CD14-positive monocyte (primary cell): ENCODE results near the gene ABHD3. TPM values are rescaled to one million over a fixed set of nuclear protein-coding genes. Genes with fewer than 3 reads are reported as not detected.

Experiments used
- DNase-seq, 3 donors: peaks; one replicate each; pipeline ENCODE4 v3.0.0-alpha.2; 2011 to 2022
- H2AFZ ChIP-seq: 2 replicates; pipeline ENCODE4 v1.6.0; 2012; ENCODE audit warnings: mild to moderate bottlenecking, low read depth, low read length, inconsistent platforms; ENCODE audit not compliant: insufficient read depth, poor library complexity, severe bottlenecking
- H3K27ac ChIP-seq, 2 donors: 1 replicate in 1 of 2; 2 replicates in 1 of 2; pipeline ENCODE4 v1.5.1; 2012 to 2013; ENCODE audit warnings: low read length in 2 of 2, control low read depth in 1 of 2, inconsistent platforms in 1 of 2, low read depth in 1 of 2, mild to moderate bottlenecking in 1 of 2
- H3K27me3 ChIP-seq, 2 donors: one replicate each; pipeline versions ENCODE4 v1.6.0 to v1.6.1; 2011 to 2013; ENCODE audit warnings: low read length in 2 of 2; ENCODE audit not compliant: control insufficient read depth in 2 of 2, insufficient read depth in 2 of 2
- H3K36me3 ChIP-seq, 2 donors: replicated peaks in 1 of 2; 1 replicate in 1 of 2; 2 replicates in 1 of 2; pipeline versions ENCODE4 v1.5.1 to v1.6.1; 2012 to 2013; ENCODE audit warnings: low read length in 2 of 2, control low read depth in 1 of 2, inconsistent platforms in 1 of 2, mild to moderate bottlenecking in 1 of 2; ENCODE audit not compliant: insufficient read depth in 2 of 2, control insufficient read depth in 1 of 2
- H3K4me1 ChIP-seq, 2 donors: 1 replicate in 1 of 2; 2 replicates in 1 of 2; pipeline versions ENCODE4 v1.5.1 to v1.6.1; 2012 to 2013; ENCODE audit warnings: low read length in 2 of 2, control low read depth in 1 of 2, inconsistent platforms in 1 of 2, mild to moderate bottlenecking in 1 of 2, moderate library complexity in 1 of 2; ENCODE audit not compliant: insufficient read depth in 2 of 2, control insufficient read depth in 1 of 2
- H3K4me2 ChIP-seq: replicated peaks from 2 replicates; pipeline ENCODE3; 2012; ENCODE audit warnings: low read length, moderate library complexity, mild to moderate bottlenecking; ENCODE audit not compliant: poor library complexity, severe bottlenecking; ENCODE audit errors: extremely low read depth
- H3K4me3 ChIP-seq, 3 experiments: fragments of 200-600 bp in 1 of 3; sonication (generic) in 1 of 3; replicated peaks in 1 of 3; 1 replicate in 2 of 3; 2 replicates in 1 of 3; pipeline ENCODE4 v1.5.1; 2011 to 2013; ENCODE audit warnings: low read length in 3 of 3, mild to moderate bottlenecking in 3 of 3, control low read depth in 2 of 3, low read depth in 2 of 3, inconsistent platforms in 1 of 3, moderate library complexity in 1 of 3
- H3K79me2 ChIP-seq: 2 replicates; pipeline ENCODE4 v1.6.0; 2012; ENCODE audit warnings: mild to moderate bottlenecking, control low read depth, inconsistent platforms, low read length, moderate library complexity; ENCODE audit not compliant: insufficient read depth
- H3K9ac ChIP-seq: 2 replicates; pipeline ENCODE4 v1.6.0; 2017; ENCODE audit warnings: low read length, mild to moderate bottlenecking; ENCODE audit not compliant: insufficient read depth, poor library complexity, severe bottlenecking
- H3K9me3 ChIP-seq, 2 donors: replicated peaks in 1 of 2; 1 replicate in 1 of 2; 2 replicates in 1 of 2; pipeline versions ENCODE4 v1.5.1 to v1.6.1; 2012 to 2013; ENCODE audit warnings: low read length in 2 of 2, control low read depth in 1 of 2; ENCODE audit not compliant: control insufficient read depth in 1 of 2, insufficient read depth in 1 of 2
- H4K20me1 ChIP-seq: 2 replicates; pipeline ENCODE4 v1.6.0; 2012; ENCODE audit warnings: mild to moderate bottlenecking, low read length, control low read depth, moderate library complexity; ENCODE audit not compliant: insufficient read depth
- H3K27ac Mint-ChIP-seq, 7 donors: one replicate each; pipeline ENCODE4 v1.8.0; 2020; ENCODE audit warnings: mild to moderate bottlenecking in 7 of 7, mixed read lengths in 7 of 7, moderate library complexity in 6 of 7, inconsistent platforms in 2 of 7
- H3K27me3 Mint-ChIP-seq, 3 donors: one replicate each; pipeline ENCODE4 v1.8.0; 2021 to 2022; ENCODE audit warnings: low read depth in 3 of 3, mild to moderate bottlenecking in 3 of 3, mixed read lengths in 3 of 3, moderate library complexity in 3 of 3, inconsistent platforms in 1 of 3
- H3K36me3 Mint-ChIP-seq, 2 donors: one replicate each; pipeline ENCODE4 v1.8.0; 2020; ENCODE audit warnings: mixed read lengths in 2 of 2, inconsistent platforms in 1 of 2, mild to moderate bottlenecking in 1 of 2
- H3K4me1 Mint-ChIP-seq: one replicate; pipeline ENCODE4 v1.8.0; 2020; ENCODE audit warnings: mild to moderate bottlenecking, mixed read lengths
- H3K4me3 Mint-ChIP-seq, 2 donors: one replicate each; pipeline ENCODE4 v1.8.0; 2020; ENCODE audit warnings: mild to moderate bottlenecking in 2 of 2, mixed read lengths in 2 of 2, moderate library complexity in 1 of 2
- H3K9me3 Mint-ChIP-seq, 7 donors: one replicate each; pipeline ENCODE4 v1.8.0; 2020 to 2022; ENCODE audit warnings: mixed read lengths in 7 of 7, mild to moderate bottlenecking in 6 of 7, moderate library complexity in 6 of 7, inconsistent platforms in 2 of 7
- WGBS: methylation state at CpG from one replicate; pipeline ENCODE4 v1.1.5; 2013; ENCODE audit warnings: missing lambda C conversion rate; ENCODE audit not compliant: insufficient coverage; 5-methylcytosine and 5-hydroxymethylcytosine counted together
- intact Hi-C, 2 donors: fragments of 100-400 bp; cut with micrococcal nuclease; formaldehyde crosslinking; loops; one replicate each; pipeline versions ENCODE4 v1.15.0 to v1.15.1; 2023
- polyA plus RNA-seq, 3 donors: library from polyadenylated mRNA; depleted of rRNA in 1 of 3; unstranded in 2 of 3; stranded (reverse) in 1 of 3; fragments of 300-500 nt in 2 of 3; fragments of >200 nt in 1 of 3; fragmentation: Illumina TruSeq in 2 of 3; gene quantifications; 1 replicate in 2 of 3; 2 replicates in 1 of 3; pipeline ENCODE4 v1.2.3, GENCODE V29; 2012 to 2021
- TF ChIP-seq, protein P1 (sequence below): fragments of 200-600 bp; IDR thresholded peaks from one replicate; pipeline ENCODE4 v1.8.0; 2022; ENCODE audit warnings: antibody characterized with exemption, mild to moderate bottlenecking

The ABHD3 gene
- polyA plus RNA-seq, 3 donors = 24.6 to 63.6 (median 42.0) TPM

DNA sequence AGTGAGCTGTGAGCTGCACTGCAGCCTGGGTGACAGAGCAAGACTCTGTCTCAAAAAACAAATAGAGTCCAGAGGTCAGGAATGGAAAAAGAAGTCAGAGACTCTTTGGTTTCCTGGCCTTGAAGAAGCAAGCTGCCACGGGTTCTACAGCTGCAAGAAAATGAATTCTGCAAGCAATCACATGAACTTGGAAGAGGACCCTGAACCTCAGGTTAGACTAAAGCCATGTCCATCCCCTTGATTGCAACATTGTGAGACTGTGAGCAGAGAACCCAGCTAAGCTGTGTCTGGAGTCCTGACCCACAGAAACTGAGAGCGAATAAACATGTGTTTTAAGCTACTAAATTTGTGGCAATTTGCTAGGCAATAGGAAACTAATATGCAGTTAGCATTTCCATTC is 23.1 kb upstream of the ABHD3 start:
- Histone ChIP-seq H3K4me1 (no peaks in the 10 kb centered on the region), H3K4me2 (no peak overlapping the region), H4K20me1 (no peaks in the 10 kb centered on the region), H3K36me3 (no peaks in the 10 kb centered on the region), H3K27ac (no peak overlapping the region), H3K27me3 (no peaks in the 10 kb centered on the region), H2AFZ (no peak overlapping the region), H3K4me3 (no peak overlapping the region), H3K79me2 (no peaks in the 10 kb centered on the region), H3K9ac (no peak overlapping the region), H3K9me3 (no peaks in the 10 kb centered on the region)
- H3K27me3 Mint-ChIP-seq = peaks cover 0 to 2% (median 0%) of the 10 kb centered on the region in 3 donors
- H3K4me3 Mint-ChIP-seq = no peak overlapping the region
- no peak for DNase-seq
- 100% methylated on average over 1 of the region's 2 CpGs for WGBS
- TF ChIP-seq, protein P1, sequence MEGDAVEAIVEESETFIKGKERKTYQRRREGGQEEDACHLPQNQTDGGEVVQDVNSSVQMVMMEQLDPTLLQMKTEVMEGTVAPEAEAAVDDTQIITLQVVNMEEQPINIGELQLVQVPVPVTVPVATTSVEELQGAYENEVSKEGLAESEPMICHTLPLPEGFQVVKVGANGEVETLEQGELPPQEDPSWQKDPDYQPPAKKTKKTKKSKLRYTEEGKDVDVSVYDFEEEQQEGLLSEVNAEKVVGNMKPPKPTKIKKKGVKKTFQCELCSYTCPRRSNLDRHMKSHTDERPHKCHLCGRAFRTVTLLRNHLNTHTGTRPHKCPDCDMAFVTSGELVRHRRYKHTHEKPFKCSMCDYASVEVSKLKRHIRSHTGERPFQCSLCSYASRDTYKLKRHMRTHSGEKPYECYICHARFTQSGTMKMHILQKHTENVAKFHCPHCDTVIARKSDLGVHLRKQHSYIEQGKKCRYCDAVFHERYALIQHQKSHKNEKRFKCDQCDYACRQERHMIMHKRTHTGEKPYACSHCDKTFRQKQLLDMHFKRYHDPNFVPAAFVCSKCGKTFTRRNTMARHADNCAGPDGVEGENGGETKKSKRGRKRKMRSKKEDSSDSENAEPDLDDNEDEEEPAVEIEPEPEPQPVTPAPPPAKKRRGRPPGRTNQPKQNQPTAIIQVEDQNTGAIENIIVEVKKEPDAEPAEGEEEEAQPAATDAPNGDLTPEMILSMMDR = no peak
- peaks cover 3% of the 10 kb centered on the region for H3K4me1 Mint-ChIP-seq
- no peaks in the 10 kb centered on the region for H3K36me3 Mint-ChIP-seq
- intact Hi-C loops = loop anchor here in 1 of 2 donors (10.0 kb wide), 1 partner anchor 73 kb away; no protein-coding TSS in a partner anchor
- peaks cover 0 to 7% (median 2%) of the 10 kb centered on the region in 7 donors for H3K9me3 Mint-ChIP-seq
- no peak overlapping the region for H3K27ac Mint-ChIP-seq

DNA sequence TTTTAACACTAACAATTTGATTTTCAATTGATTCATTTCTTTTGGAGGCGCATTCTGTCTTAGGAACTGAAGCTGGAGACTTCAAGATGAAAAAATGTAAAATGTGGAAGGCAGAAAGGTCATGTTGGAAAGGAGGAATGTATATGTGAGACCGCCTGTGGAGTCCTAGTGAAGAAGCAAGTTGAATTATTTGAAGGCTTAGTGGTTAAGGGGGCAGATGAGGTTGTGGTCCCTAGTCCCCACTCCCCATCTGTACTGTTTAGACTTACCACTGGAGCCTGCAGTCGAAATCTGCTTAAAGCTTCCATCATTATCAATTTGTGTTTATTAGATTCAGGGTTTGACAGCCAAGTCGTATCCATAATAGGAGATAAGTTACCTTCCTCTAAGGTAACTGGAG is 20.6 kb upstream of the ABHD3 start:
- intact Hi-C loops = loop anchor here in 1 of 2 donors (10.0 kb wide), 1 partner anchor 70 kb away; no protein-coding TSS in a partner anchor

More for the DNA sequence above, 20.6 kb upstream of the ABHD3 start:
- H3K27me3 ChIP-seq = no peaks in the 10 kb centered on the region
- no peaks in the 10 kb centered on the region for H4K20me1 ChIP-seq
- TF ChIP-seq, protein P1 = no peak
- Mint-ChIP-seq H3K27me3 (peaks cover 0 to 5% (median 0%) of the 10 kb centered on the region in 3 donors), H3K4me3 (no peak overlapping the region), H3K4me1 (peaks cover 3% of the 10 kb centered on the region), H3K36me3 (no peaks in the 10 kb centered on the region), H3K9me3 (peaks cover 0 to 5% (median 2%) of the 10 kb centered on the region in 7 donors), H3K27ac (no peak overlapping the region)
- H3K9ac ChIP-seq = no peak overlapping the region
- H3K27ac ChIP-seq = no peak overlapping the region
- H3K9me3 ChIP-seq = no peaks in the 10 kb centered on the region
- no peaks in the 10 kb centered on the region for H3K36me3 ChIP-seq
- 100% methylated on average over 2 of the region's 4 CpGs for WGBS
- H3K4me3 ChIP-seq = no peak overlapping the region
- no peaks in the 10 kb centered on the region for H3K4me1 ChIP-seq
- H2AFZ ChIP-seq = no peak overlapping the region
- H3K79me2 ChIP-seq = no peaks in the 10 kb centered on the region
- H3K4me2 ChIP-seq = no peak overlapping the region
- no peak for DNase-seq
